HUES6 (cell line): Measurements from ENCODE around the gene SPEF1.
A peak's percentile ranks its signal among the peaks of the same experiment; 100 is the strongest.
"Not testable (repeated sequence)": the region's sequence is repeated elsewhere in the genome, so short reads cannot be mapped to it uniquely, and the experiment has no call there.

Experiments
- H3K27ac ChIP-seq: 2 replicates; pipeline ENCODE4 v1.7.0; 2013; ENCODE audit warnings: low read depth, mild to moderate bottlenecking, low read length, inconsistent platforms
- H3K27me3 ChIP-seq: 2 replicates; pipeline ENCODE4 v1.6.1; 2013; ENCODE audit warnings: low read length; ENCODE audit not compliant: control insufficient read depth, insufficient read depth
- H3K36me3 ChIP-seq: 2 replicates; pipeline ENCODE4 v1.6.1; 2013; ENCODE audit warnings: low read length; ENCODE audit not compliant: control insufficient read depth, insufficient read depth
- H3K4me1 ChIP-seq: 2 replicates; pipeline ENCODE4 v1.6.1; 2013; ENCODE audit warnings: low read length; ENCODE audit not compliant: control insufficient read depth, insufficient read depth
- H3K4me3 ChIP-seq: 2 replicates; pipeline ENCODE4 v1.5.1; 2013; ENCODE audit warnings: low read depth, low read length
- H3K9ac ChIP-seq: one replicate; pipeline ENCODE4 v1.6.1; 2013; ENCODE audit warnings: mild to moderate bottlenecking, low read length
- H3K9me3 ChIP-seq: 2 replicates; pipeline ENCODE4 v1.6.1; 2013; ENCODE audit warnings: low read depth, low read length; ENCODE audit not compliant: control insufficient read depth, insufficient read depth

The SPEF1 gene

GRCh38 chr20:3797226-3797545 is 15.9 kb upstream of the SPEF1 start:
- Histone ChIP-seq H3K27ac (no peak overlapping the region), H3K9me3 (no peaks in the 10 kb centered on the region), H3K9ac (peak overlapping the region; percentile 85), H3K27me3 (no peaks in the 10 kb centered on the region), H3K36me3 (peaks cover 15% of the 10 kb centered on the region), H3K4me1 (peaks cover 43% of the 10 kb centered on the region), H3K4me3 (peak overlapping the region; percentile 76)

- H3K4me1 ChIP-seq = peaks cover 43% of the 10 kb centered on the region
- H3K27me3 ChIP-seq = no peaks in the 10 kb centered on the region
- peak overlapping the region; percentile 85 for H3K9ac ChIP-seq
- H3K36me3 ChIP-seq = peaks cover 10% of the 10 kb centered on the region
- peak overlapping the region; percentile 76 for H3K4me3 ChIP-seq
- H3K27ac ChIP-seq = no peak overlapping the region
- H3K9me3 ChIP-seq = no peaks in the 10 kb centered on the region
Measured at GRCh38 chr20:3796477-3797225, 15.4 kb upstream of the SPEF1 start.

DNA sequence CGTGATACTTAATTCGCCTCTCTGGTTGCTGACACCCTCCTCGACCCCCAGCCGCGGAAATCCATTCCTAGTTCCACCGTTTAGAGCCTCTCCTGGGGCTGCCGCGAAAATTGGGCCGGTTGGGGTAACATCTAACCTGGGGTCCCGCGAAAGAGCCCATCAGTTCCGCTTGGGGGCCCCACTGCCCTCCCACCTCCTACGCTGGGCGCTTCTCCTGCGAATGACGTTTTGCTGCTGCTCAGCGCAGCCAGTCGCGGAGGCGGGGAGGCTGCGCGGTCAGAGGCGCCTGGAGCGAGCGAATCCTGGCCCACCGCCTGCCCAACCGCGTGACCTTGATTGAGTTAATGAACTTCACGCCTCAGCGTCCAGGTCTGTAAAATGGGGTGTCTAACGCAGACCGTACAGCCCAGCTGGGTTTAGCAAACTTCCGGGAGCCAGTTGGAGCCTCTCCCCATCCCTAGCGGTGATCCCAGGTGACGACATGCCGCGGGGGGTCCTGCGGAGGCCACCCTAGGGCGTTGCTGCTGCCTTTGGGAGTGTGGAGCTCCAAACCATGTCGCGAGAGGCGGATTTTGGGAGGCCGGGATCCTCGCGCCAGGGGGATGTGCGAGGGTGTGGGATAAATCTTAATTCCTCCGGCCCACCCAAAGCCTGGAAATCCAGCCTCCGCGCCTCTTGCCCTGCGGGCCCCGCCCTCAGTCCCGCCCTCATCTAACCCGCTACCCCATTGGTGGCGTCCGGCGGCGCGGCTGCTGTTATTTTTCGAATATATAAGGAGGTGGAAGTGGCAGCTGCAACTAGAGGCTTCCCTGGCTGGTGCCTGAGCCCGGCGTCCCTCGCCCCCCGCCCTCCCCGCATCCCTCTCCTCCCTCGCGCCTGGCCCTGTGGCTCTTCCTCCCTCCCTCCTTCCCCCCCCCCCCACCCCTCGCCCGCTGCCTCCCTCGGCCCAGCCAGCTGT is 14.5 kb upstream of the SPEF1 start, which contains the start of gene CDC25B:
Gene CDC25B, plus strand, starts transcription at position 800 of the 958 bp plus-strand sequence. CDS start 222 bp downstream, outside the sequence.
- H3K9me3 ChIP-seq = no peaks in the 10 kb centered on the region
- H3K4me3 ChIP-seq = peak within 1 kb of the TSS; percentile 76
- 0 out of 2 replicates have a peak, but pooled peaks cover 1% of the 10 kb centered on the region for H3K36me3 ChIP-seq
- H3K4me1 ChIP-seq = peaks cover 40% of the 10 kb centered on the region
- H3K27ac ChIP-seq = peak within 1 kb of the TSS; percentile 16; the same call in 1 of the 2 replicates
- peak within 1 kb of the TSS; percentile 85 for H3K9ac ChIP-seq
- no peaks in the 10 kb centered on the region for H3K27me3 ChIP-seq

GRCh38 chr20:3794701-3795420 is 13.6 kb upstream of the SPEF1 start:
- Histone ChIP-seq H3K27ac (no peak overlapping the region), H3K27me3 (no peaks in the 10 kb centered on the region), H3K36me3 (no peaks in the 10 kb centered on the region), H3K9ac (no peak overlapping the region), H3K4me3 (peak overlapping the region; percentile 76), H3K4me1 (peaks cover 32% of the 10 kb centered on the region), H3K9me3 (no peaks in the 10 kb centered on the region)

DNA sequence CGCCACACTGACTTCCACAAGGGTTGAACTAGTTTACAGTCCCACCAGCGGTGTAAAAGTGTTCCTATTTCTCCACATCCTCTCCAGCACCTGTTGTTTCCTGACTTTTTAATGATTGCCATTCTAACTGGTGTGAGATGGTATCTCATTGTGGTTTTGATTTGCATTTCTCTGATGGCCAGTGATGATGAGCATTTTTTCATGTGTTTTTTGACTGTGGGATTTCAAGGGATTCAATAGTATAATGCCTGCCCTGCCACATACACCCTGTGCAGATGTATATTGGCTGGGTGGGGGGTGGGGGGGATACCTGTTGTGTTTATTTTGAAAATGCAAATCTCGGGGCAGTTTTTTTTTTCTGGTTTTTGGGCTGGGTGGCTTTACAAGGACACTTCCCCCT is 12.9 kb upstream of the SPEF1 start:
- peaks cover 25% of the 10 kb centered on the region for H3K4me1 ChIP-seq
- not testable (repeated sequence) for H3K36me3 ChIP-seq, H3K27ac ChIP-seq, H3K9me3 ChIP-seq, H3K4me3 ChIP-seq, H3K9ac ChIP-seq, H3K27me3 ChIP-seq

DNA sequence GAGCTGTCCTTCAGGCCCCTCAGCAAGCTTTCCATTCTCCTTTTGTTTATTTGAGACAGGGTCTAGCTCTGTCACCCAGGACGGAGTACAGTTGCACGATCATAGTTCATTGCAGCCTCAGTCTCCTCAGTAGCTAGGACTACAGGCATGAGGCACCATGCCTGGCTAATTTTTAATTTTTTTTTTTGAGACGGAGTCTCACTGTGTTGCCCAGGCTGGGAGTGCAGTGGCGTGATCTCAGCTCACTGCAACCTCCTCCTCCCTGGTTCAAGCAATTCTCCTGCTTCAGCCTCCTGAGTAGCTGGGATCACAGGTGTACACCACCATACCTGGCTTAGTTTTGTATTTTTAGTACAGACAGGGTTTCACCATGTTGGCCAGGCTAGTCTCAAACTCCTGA is 8.0 kb upstream of the SPEF1 start:
- H3K9ac ChIP-seq, H3K4me3 ChIP-seq, H3K27ac ChIP-seq, H3K36me3 ChIP-seq, H3K9me3 ChIP-seq: not testable (repeated sequence)
- Histone ChIP-seq H3K27me3 (peaks cover 16% of the 10 kb centered on the region), H3K4me1 (peaks cover 10% of the 10 kb centered on the region; the same call in 1 of the 2 replicates)

DNA sequence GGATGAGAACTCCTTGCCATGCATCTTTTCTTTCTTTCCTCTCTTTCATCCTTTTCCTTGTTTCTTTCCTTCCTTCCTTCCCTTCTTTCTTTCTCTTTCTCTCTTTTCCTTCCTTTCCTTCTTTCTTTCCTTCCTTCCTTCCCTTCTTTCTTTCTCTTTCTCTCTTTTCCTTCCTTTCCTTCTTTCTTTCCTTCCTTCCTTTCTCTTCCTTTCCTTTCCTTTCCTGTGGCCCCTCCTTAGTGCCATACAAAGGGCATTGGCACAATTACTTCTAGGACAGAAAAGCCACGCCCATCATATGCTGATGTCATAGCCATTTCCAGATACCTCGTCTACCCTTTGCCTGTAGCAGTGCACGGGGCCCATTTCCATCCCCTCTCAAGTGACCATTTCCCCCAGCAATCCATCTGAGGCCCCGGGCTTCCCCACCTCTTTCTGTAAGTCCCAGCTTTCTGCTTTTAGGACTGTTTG is 7.5 kb upstream of the SPEF1 start:
- peaks cover 16% of the 10 kb centered on the region for H3K27me3 ChIP-seq
- peaks cover 10% of the 10 kb centered on the region; the same call in 1 of the 2 replicates for H3K4me1 ChIP-seq
- H3K27ac ChIP-seq = no peak overlapping the region
- no peaks in the 10 kb centered on the region for H3K9me3 ChIP-seq
- H3K4me3 ChIP-seq = no peak overlapping the region
- H3K36me3 ChIP-seq = peaks cover 5% of the 10 kb centered on the region
- no peak overlapping the region for H3K9ac ChIP-seq

GRCh38 chr20:3787324-3788014 is 6.2 kb upstream of the SPEF1 start:
- Histone ChIP-seq H3K36me3 (peaks cover 5% of the 10 kb centered on the region), H3K27ac (no peak overlapping the region), H3K4me1 (peaks cover 10% of the 10 kb centered on the region; the same call in 1 of the 2 replicates), H3K9ac (no peak overlapping the region), H3K4me3 (peak overlapping the region; percentile 49), H3K9me3 (no peaks in the 10 kb centered on the region), H3K27me3 (peaks cover 16% of the 10 kb centered on the region)

- Histone ChIP-seq H3K27ac (no peak within 1 kb of the TSS), H3K36me3 (peaks cover 5% of the 10 kb centered on the region), H3K4me3 (peak within 1 kb of the TSS; percentile 80), H3K27me3 (peaks cover 16% of the 10 kb centered on the region), H3K4me1 (peaks cover 10% of the 10 kb centered on the region; the same call in 1 of the 2 replicates), H3K9me3 (no peaks in the 10 kb centered on the region), H3K9ac (peak within 1 kb of the TSS; percentile 83)
Measured at GRCh38 chr20:3786665-3787323, 5.5 kb upstream of the SPEF1 start, which contains the start of gene CENPB. Gene CENPB (minus strand): TSS chr20:3786740. CDS start chr20:3786483, 257 bp downstream.

GRCh38 chr20:3786126-3786484 is 4.9 kb upstream of the SPEF1 start:
- peaks cover 5% of the 10 kb centered on the region for H3K36me3 ChIP-seq
- peaks cover 10% of the 10 kb centered on the region; the same call in 1 of the 2 replicates for H3K4me1 ChIP-seq
- H3K4me3 ChIP-seq = peak overlapping the region; percentile 80
- H3K9ac ChIP-seq = peak overlapping the region; percentile 83
- H3K9me3 ChIP-seq = no peaks in the 10 kb centered on the region
- H3K27me3 ChIP-seq = peaks cover 17% of the 10 kb centered on the region
- no peak overlapping the region for H3K27ac ChIP-seq
